Neural cell (in vitro differentiated cells): ENCODE results near the gene PAFAH1B1. TPM values are rescaled to one million over a fixed set of nuclear protein-coding genes. Genes with fewer than 3 reads are reported as not detected.

Experiments
- H2AFZ ChIP-seq: fragments of 200-600, 300-800 bp; sonication (generic), shearing (Covaris generic); 2 replicates; pipeline ENCODE4 v1.6.0; 2014; ENCODE audit warnings: low read depth, mild to moderate bottlenecking, antibody characterized with exemption, low read length, moderate library complexity
- H3F3A ChIP-seq: fragments of 200-600 bp; shearing (Covaris generic); 2 replicates; pipeline ENCODE4 v1.6.1; 2016; ENCODE audit warnings: mild to moderate bottlenecking, moderate library complexity, mixed read lengths, antibody characterized with exemption, low read length; ENCODE audit not compliant: insufficient read depth, poor library complexity, severe bottlenecking
- H3K27ac ChIP-seq: fragments of 200-600, 300-800 bp; sonication (generic), shearing (Covaris generic); 2 replicates; pipeline ENCODE4 v1.5.1; 2014; ENCODE audit warnings: mild to moderate bottlenecking, low read length, moderate library complexity
- H3K27me3 ChIP-seq: fragments of 300-800, 200-600 bp; sonication (generic), shearing (Covaris generic); 2 replicates; pipeline ENCODE4 v1.6.0; 2014; ENCODE audit warnings: mild to moderate bottlenecking, low read depth, low read length, moderate library complexity; ENCODE audit not compliant: insufficient read depth
- H3K36me3 ChIP-seq: fragments of 300-800, 200-600 bp; sonication (generic), shearing (Covaris generic); 2 replicates; pipeline ENCODE4 v1.5.1; 2014; ENCODE audit warnings: mild to moderate bottlenecking, antibody characterized with exemption, low read length, moderate library complexity; ENCODE audit not compliant: insufficient read depth
- H3K4me2 ChIP-seq: fragments of 300-800, 200-600 bp; sonication (generic), shearing (Covaris generic); 2 replicates; pipeline ENCODE4 v1.6.0; 2014; ENCODE audit warnings: mild to moderate bottlenecking, low read length
- H3K4me3 ChIP-seq: fragments of 300-800, 200-600 bp; sonication (generic), shearing (Covaris generic); 2 replicates; pipeline ENCODE4 v1.5.1; 2014; ENCODE audit warnings: mild to moderate bottlenecking, low read length, moderate library complexity
- H3K79me2 ChIP-seq: fragments of 200-600 bp; shearing (Covaris generic); replicated peaks from 2 replicates; pipeline ENCODE4 v1.6.0; 2014; ENCODE audit warnings: mild to moderate bottlenecking, low read length, moderate library complexity; ENCODE audit not compliant: insufficient read depth
- H3K9ac ChIP-seq: fragments of 300-800, 200-600 bp; sonication (generic), shearing (Covaris generic); 2 replicates; pipeline ENCODE4 v1.6.1; 2016; ENCODE audit warnings: mild to moderate bottlenecking, low read length, mixed read lengths
- H3K9me2 ChIP-seq: fragments of 200-600 bp; shearing (Covaris generic); 2 replicates; pipeline ENCODE4 v1.6.1; 2016; ENCODE audit warnings: mild to moderate bottlenecking, low read length, mixed read lengths; ENCODE audit not compliant: insufficient read depth
- H3K9me3 ChIP-seq: fragments of 200-600, 300-800 bp; sonication (generic), shearing (Covaris generic); 2 replicates; pipeline ENCODE4 v1.6.1; 2016; ENCODE audit warnings: mild to moderate bottlenecking, mixed run types, low read length, moderate library complexity, mixed read lengths
- H4K20me1 ChIP-seq: fragments of 200-600 bp; shearing (Covaris generic); 2 replicates; pipeline ENCODE4 v1.6.1; 2016; ENCODE audit warnings: mild to moderate bottlenecking, mixed run types; ENCODE audit not compliant: insufficient read depth
- EP300 ChIP-seq: fragments of 450-650 bp; conservative IDR thresholded peaks from 2 replicates; pipeline ENCODE4 v1.6.1; 2014; ENCODE audit warnings: antibody characterized with exemption, mild to moderate bottlenecking, moderate library complexity; ENCODE audit not compliant: poor library complexity, severe bottlenecking
- EZH2 ChIP-seq: fragments of 200-600, 300-800 bp; shearing (Covaris generic), sonication (generic); IDR thresholded peaks from 2 replicates; pipeline ENCODE4 v1.6.1; 2014; ENCODE audit warnings: antibody characterized with exemption, low read length, borderline replicate concordance, mild to moderate bottlenecking; ENCODE audit not compliant: insufficient read depth, poor library complexity, severe bottlenecking
- MXI1 ChIP-seq: fragments of 450-650 bp; conservative IDR thresholded peaks from 2 replicates; pipeline ENCODE4 v1.6.1; 2014; ENCODE audit warnings: antibody characterized with exemption, mild to moderate bottlenecking; ENCODE audit not compliant: poor library complexity, severe bottlenecking
- POLR2AphosphoS5 ChIP-seq: IDR thresholded peaks from 2 replicates; pipeline ENCODE4 v1.6.1; 2012
- RAD21 ChIP-seq: fragments of 450-650 bp; conservative IDR thresholded peaks from 2 replicates; pipeline ENCODE4 v1.6.1; 2014; ENCODE audit warnings: antibody characterized with exemption, mild to moderate bottlenecking, moderate library complexity
- SMC3 ChIP-seq: fragments of 450-650 bp; conservative IDR thresholded peaks from 2 replicates; pipeline ENCODE4 v1.6.1; 2014; ENCODE audit warnings: antibody characterized with exemption, mild to moderate bottlenecking, moderate library complexity; ENCODE audit not compliant: poor library complexity
- TAF1 ChIP-seq: IDR thresholded peaks from 2 replicates; pipeline ENCODE4 v1.6.1; 2012; ENCODE audit warnings: low read depth
- polyA plus RNA-seq: library from polyadenylated mRNA; depleted of rRNA; stranded (reverse); fragments of >200 nt; gene quantifications from 2 replicates; pipeline ENCODE4 v1.2.3, GENCODE V29; 2014
- TF ChIP-seq, protein P1 (sequence below): IDR thresholded peaks from 2 replicates; pipeline ENCODE4 v1.6.1; 2012; ENCODE audit warnings: borderline replicate concordance
- TF ChIP-seq, protein P2 (sequence below): fragments of 450-650 bp; IDR thresholded peaks from 2 replicates; pipeline ENCODE4 v1.5.1; 2014; ENCODE audit warnings: antibody characterized with exemption, mild to moderate bottlenecking, moderate library complexity; ENCODE audit not compliant: poor library complexity, severe bottlenecking

Gene PAFAH1B1
- polyA plus RNA-seq, 1 donor from 2014 or later: 305 TPM

DNA sequence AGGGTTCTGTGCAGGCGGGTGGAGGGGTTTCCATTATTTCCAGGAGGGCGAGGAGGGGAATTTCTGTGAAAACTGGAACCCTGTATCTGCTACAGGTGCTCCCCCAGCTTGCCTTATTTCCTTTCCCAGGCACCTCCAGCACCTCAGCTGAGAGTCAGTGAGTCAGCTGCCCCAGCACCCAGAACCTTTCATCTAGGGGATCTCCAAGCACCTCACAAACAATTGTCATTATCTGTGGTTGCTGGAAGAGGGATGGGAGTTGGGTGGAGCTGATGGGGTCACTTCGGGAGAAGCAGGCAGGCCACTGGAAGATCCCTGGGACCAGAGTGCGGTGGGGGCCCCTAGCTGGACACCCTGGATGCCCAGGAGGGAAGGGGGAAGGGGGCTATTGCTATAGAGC is 128.1 kb downstream of the PAFAH1B1 start:
- no peak overlapping the region for H3K9ac ChIP-seq
- H3K27me3 ChIP-seq: peaks cover 24% of the 10 kb centered on the region
- H3K36me3 ChIP-seq: no peaks in the 10 kb centered on the region
- H3F3A ChIP-seq: no peaks in the 10 kb centered on the region
- no peak overlapping the region for H3K4me2 ChIP-seq
- no peaks in the 10 kb centered on the region for H3K9me3 ChIP-seq
- no peak overlapping the region for H2AFZ ChIP-seq
- TF ChIP-seq TAF1 (no peak), SMC3 (no peak), EP300 (no peak), EZH2 (no peak), POLR2AphosphoS5 (no peak), RAD21 (no peak), MXI1 (no peak)
- TF ChIP-seq, protein P1, sequence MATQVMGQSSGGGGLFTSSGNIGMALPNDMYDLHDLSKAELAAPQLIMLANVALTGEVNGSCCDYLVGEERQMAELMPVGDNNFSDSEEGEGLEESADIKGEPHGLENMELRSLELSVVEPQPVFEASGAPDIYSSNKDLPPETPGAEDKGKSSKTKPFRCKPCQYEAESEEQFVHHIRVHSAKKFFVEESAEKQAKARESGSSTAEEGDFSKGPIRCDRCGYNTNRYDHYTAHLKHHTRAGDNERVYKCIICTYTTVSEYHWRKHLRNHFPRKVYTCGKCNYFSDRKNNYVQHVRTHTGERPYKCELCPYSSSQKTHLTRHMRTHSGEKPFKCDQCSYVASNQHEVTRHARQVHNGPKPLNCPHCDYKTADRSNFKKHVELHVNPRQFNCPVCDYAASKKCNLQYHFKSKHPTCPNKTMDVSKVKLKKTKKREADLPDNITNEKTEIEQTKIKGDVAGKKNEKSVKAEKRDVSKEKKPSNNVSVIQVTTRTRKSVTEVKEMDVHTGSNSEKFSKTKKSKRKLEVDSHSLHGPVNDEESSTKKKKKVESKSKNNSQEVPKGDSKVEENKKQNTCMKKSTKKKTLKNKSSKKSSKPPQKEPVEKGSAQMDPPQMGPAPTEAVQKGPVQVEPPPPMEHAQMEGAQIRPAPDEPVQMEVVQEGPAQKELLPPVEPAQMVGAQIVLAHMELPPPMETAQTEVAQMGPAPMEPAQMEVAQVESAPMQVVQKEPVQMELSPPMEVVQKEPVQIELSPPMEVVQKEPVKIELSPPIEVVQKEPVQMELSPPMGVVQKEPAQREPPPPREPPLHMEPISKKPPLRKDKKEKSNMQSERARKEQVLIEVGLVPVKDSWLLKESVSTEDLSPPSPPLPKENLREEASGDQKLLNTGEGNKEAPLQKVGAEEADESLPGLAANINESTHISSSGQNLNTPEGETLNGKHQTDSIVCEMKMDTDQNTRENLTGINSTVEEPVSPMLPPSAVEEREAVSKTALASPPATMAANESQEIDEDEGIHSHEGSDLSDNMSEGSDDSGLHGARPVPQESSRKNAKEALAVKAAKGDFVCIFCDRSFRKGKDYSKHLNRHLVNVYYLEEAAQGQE: no peak
- TF ChIP-seq, protein P2, sequence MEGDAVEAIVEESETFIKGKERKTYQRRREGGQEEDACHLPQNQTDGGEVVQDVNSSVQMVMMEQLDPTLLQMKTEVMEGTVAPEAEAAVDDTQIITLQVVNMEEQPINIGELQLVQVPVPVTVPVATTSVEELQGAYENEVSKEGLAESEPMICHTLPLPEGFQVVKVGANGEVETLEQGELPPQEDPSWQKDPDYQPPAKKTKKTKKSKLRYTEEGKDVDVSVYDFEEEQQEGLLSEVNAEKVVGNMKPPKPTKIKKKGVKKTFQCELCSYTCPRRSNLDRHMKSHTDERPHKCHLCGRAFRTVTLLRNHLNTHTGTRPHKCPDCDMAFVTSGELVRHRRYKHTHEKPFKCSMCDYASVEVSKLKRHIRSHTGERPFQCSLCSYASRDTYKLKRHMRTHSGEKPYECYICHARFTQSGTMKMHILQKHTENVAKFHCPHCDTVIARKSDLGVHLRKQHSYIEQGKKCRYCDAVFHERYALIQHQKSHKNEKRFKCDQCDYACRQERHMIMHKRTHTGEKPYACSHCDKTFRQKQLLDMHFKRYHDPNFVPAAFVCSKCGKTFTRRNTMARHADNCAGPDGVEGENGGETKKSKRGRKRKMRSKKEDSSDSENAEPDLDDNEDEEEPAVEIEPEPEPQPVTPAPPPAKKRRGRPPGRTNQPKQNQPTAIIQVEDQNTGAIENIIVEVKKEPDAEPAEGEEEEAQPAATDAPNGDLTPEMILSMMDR: no peak
- H3K4me3 ChIP-seq: no peak overlapping the region
- H3K27ac ChIP-seq: no peak overlapping the region
- no peaks in the 10 kb centered on the region for H3K79me2 ChIP-seq
- H4K20me1 ChIP-seq: no peaks in the 10 kb centered on the region
- no peaks in the 10 kb centered on the region for H3K9me2 ChIP-seq

DNA sequence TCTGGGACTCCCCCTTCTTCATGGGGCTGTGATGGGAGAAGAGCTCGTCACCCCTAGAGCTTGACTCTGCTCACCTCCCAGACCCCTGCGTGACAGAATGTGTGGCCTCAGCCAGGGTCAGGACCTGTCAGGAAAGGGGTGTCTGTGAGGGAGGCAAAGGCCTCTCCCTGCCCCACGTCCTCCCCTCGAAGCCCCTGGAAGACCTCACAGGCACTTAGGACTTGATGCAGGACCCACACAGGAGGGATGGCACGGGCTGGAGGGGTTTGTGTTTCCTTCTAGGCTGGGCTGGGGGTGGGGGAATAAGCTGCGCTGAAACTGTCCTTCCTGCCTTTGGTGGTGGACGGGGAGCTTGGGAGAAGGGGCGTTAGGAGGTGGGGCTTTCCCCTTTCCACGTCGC is 129.2 kb downstream of the PAFAH1B1 start:
- TF ChIP-seq, protein P1: no peak
- no peak for TF ChIP-seq EZH2
- TF ChIP-seq, protein P2: no peak
- no peak for TF ChIP-seq SMC3
- TF ChIP-seq MXI1: no peak
- TF ChIP-seq EP300: no peak
- TF ChIP-seq POLR2AphosphoS5: no peak
- no peak for TF ChIP-seq TAF1
- TF ChIP-seq RAD21: no peak
- H3K27ac ChIP-seq: no peak overlapping the region
- no peak overlapping the region for H3K4me2 ChIP-seq
- no peak overlapping the region for H3K4me3 ChIP-seq
- H2AFZ ChIP-seq: no peak overlapping the region
- no peaks in the 10 kb centered on the region for H3K9me2 ChIP-seq
- no peaks in the 10 kb centered on the region for H3K79me2 ChIP-seq
- peaks cover 24% of the 10 kb centered on the region for H3K27me3 ChIP-seq
- H3K36me3 ChIP-seq: no peaks in the 10 kb centered on the region
- H3K9ac ChIP-seq: no peak overlapping the region
- no peaks in the 10 kb centered on the region for H3F3A ChIP-seq
- no peaks in the 10 kb centered on the region for H4K20me1 ChIP-seq
- no peaks in the 10 kb centered on the region for H3K9me3 ChIP-seq
